Stimulated activated CD4-positive, alpha-beta T cell treated with anti-CD3 and anti-CD28 coated beads, Interleukin-1b, Interleukin-23, amount 100 ng/mL, for 24 hours (primary cell): ENCODE data around the gene CDK19.
"Not testable (repeated sequence)": the region's sequence is repeated elsewhere in the genome, so short reads cannot be mapped to it uniquely, and the experiment has no call there.

Source experiments
- DNase-seq, 4 experiments: peaks; one replicate each; pipeline ENCODE4 v3.0.0-alpha.2; 2020; ENCODE audit warnings: low read depth in 4 of 4, low spot score in 1 of 4

Gene CDK19

DNA sequence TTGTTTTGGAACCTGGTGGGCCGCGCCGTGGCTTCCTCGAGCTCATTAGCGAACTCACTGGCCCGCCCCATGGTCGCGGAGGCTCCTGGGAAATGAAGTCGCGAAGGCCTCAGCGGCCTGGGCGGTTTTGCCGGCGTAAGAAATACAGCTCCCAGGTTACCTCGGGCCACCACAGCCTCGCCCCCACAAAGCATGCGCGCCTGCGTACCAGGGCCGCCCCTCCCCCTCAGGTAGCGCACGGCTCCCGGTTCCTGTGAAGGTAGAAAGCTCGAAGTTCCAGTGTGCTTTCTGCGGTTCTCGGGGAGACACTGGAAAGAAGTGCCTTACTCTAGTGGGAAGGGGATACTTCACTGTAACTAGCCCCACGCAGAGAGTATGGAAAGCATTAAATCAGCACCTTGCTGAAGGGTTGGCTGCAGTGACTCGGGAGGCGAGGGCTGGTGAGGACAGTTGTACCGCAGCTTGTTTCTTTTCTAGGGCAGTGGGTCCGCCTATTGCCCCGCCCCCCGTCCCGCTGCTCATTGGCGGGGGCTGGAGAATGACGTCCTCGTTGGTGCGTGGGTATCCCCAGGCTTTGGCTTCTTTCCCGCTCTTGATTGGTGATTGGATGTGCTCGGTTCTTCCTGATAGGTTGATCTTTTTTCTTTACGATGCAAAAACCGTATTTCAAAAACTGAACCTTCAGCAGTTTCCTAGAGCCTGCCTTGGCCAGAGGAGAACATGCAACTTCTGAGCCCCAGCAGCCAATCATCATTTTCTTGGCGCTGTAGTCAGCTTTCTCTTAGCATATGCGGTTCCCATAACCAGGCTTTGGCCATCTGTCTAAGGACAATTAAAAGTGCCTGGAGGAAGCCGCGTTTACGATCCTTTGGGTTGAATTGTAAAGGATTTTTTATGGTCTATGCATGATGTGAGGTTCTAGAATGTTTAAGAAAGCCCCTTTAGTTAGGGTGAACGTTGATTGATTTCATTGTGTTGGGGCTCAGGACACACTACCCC, at the start of gene CDK19:
Gene CDK19, minus strand, starts transcription at position 59 of the 999 bp plus-strand sequence. CDS start 333 bp downstream, outside the sequence.
- peak; percentile 92 to 96 (median 94) for DNase-seq

DNA sequence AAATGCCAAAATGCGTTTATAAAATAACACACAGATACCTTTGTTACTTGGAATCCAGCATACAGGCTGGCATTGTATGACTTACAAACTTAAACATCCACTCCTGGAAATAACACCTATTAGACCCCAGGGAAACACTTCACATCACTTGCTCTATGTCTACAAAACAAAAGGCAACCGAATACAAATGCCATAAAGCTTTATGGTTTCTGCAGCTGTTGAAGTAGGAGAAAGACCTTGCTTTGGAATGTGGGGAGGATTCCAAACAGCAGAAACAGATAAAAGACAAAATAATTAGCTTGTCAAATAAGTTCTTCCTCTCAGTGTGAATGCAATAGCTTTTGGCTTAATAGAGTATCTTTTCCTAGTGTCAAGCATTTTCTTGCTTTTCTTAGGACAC, 49.6 kb upstream of the CDK19 start:
- DNase-seq = no peak

DNA sequence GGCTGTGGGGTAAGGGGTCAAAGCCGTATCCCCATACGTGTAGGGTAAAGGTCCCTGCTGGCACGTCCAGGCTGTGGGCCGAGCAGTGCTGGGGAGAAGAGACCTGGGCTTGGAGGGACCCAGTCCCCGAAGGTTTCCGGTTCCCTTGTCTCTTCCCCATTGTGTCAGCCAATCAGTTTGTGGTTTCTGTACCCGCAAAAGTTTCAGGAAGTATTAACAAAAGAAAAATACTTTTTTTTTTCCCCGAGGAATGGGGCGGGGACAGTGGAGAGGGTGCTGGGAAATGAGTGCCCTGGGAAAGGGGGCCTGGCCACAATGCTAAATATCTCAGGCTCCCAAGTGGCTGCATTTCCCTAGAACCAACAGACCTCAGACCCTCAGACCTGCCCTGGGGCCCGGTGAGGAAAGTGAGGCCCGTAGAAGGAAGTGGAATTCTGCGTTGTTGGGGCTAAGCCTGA, 44.1 kb upstream of the CDK19 start:
- no peak for DNase-seq

DNA sequence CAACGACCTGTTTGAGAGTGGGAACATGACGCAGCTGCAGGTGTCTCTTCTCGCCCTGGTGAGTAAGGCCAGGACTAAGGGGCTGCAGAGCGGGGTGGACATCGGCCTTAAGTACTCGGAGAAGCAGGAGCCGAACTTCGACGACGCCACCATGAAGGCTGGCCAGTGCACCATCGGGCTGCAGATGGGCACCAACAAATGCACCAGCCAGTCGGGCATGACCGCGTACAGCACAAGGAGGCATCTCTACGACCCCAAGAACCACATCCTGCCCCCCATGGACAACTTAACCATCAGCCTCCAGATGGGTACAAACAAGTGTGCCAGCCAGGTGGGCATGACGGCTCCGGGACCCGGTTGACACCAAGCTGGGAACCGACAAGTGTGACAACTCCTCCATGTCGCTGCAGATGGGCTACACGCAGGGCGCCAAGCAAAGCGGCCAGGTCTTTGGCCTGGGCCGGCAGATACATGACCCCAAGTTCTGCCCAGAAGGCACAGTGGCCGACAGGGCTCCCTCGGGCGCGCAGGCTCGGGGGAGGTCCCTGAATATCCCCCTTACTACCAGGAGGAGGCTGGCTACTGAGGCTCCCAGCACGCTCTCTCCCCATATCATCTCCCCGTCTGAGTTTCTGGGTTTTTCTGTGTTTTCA, 43.4 kb upstream of the CDK19 start:
- DNase-seq = no peak

DNA sequence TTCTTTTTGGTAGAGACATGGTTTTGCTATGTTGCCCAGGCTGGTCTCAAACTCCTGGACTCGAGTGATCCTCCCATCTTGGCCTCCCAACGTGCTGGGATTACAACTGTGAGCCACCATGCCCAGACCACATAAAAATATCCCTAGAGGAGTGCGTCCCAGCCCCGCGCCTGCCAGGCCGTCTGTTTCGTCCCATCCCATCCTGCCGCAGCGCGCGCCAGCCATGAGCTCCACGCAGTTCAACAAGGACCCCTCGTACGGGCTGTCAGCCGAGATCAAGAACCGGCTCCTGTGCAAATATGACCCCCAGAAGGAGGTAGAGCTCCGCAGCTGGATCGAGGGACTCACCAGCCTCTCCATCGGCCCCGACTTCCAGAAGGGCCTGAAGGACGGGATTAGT, 42.7 kb upstream of the CDK19 start:
- DNase-seq = no peak

DNA sequence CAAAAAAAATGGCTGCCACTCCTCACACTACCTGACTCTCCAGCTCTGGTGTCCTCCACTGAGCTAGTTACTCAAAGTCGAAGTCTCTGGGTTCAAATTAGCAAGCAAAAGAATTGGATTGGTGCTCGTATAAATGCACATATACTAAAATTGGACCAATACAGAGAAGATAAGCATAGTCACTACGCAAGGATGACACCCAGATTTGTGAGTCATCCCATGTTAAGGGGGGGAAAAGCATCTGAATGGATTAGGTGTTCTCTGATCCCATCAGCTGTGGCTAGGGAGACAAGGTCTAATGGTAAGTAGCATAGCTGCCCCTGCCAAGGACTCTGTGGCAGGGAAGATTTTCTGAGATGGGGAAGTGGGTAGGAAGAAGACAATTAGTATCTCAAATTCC, 41.0 kb upstream of the CDK19 start:
- no peak for DNase-seq

DNA sequence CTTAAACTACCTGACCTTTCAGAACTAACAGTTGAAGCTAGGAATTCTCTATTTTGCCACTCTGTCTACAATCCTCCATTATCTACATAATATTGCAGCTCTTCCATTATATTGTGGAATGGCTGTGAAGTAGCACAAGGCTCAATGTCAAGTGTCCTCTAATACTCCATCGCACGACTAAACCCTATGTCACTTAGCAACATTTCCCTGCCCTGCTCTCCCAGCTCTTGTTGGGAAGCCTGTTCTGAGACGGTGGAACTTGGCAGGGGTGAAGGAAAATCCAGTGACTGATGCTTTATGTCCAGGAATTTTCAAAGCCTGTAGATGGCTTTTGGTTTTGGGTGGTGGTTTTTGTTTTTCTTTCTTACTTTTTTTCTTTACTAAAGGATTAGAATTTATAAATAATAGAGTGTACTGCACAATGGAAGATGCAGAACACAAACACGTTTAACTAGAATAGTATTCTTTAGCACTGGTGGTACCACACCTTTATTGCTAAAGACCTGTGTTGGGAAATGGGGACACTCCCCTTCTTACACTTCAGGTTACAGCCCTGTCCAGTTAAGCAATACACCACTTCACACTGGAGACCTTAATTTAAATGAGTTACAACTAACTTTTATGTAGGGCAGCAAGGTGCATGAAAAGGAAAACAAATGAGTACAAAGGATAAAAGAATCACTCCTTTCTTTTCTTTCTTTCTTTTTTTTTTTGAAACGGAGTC, 38.6 kb upstream of the CDK19 start:
- DNase-seq = no peak

DNA sequence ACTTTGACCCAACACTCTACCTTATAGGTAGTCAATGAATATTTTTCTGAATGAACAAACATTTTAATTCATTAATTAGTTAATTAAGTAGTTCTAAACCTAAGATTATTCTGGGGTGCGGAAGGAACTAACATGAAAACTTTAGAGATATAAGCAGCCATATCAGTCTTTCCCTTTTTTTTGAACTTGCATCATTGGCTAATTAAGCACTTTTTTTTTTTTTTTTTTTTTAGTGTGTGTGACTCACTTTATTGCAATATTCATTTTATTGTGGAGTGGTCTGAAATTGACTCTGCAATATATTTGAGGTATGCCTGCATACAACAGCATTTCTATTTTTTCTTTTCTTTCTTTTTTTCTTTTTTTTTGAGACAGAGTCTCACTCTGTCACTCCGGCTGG, 37.5 kb upstream of the CDK19 start:
- no peak for DNase-seq

DNA sequence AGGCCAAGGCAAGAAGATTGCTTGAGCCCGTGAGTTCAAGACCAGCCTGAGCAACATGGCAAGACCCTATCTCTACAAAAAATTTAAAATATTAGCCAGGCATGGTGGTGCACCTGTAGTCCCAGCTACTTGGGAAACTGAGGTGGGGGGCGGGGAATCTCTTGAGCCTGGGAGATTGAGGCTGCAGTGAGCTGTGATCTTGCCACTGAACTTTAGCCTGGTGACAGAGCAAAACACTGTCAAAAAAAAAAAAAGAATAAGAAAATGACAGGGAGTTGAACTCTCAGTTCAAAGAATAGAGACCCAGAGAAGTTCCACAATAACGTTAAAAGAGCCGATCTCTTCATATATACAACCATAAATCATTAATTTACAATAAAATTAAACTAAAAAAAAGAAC, 34.5 kb upstream of the CDK19 start:
- DNase-seq = no peak

DNA sequence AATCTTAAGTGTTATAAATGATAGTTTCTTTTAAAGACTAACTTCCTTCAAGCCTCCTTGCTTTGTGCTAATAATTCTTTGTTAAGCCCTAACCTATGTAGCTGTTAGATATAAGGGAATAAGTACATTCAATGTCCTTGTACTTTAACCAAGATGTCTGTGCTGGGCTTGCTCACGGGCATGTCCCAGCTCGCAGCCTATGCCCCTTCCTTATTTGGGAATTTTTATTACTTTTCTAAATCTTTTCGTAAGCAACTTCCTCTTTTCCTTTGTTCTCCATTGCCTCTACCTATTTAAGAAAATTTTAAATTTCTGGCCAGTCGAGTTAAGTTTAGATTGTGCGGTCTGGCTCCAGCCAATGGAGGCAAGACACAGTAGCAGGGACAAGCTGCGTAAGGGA, 26.0 kb upstream of the CDK19 start:
- no peak for DNase-seq

DNA sequence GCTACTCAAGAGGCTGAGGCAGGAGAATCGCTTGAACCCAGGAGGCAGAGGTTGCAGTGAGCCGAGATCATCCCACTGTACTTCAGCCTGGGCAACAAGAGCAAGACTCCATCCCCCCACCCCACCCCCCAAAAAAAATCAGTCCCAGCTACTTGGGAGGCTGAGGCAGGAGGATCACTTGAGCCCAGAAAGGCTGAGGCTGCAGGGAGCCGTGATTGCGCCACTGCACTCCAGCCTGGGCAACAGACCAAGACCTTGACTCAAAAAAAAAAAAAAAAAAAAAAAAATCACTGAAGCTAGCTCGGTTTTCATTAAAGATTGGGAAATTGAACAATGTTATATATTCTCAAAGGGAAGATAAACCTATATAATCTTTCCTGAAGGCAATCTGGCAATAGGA, 20.5 kb upstream of the CDK19 start:
- not testable (repeated sequence) for DNase-seq

DNA sequence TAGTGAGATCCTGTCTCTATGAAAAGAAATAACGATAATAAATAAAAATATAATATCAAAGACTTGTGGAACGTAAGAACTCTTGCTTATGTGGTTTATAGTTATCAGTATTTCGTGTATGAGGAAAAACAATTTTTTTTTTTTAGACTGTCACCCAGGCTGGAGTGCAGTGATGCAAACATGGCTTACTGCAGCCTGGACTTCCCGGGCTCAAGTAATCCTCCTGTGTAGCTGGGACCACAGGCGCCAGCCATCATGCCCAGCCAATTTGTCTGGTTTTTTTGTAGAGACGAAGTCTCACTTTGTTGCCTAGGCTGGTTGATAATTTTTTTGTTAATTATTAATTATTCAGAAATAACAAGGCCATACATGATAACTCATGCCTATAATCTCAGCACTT, 18.6 kb upstream of the CDK19 start:
- DNase-seq = no peak

DNA sequence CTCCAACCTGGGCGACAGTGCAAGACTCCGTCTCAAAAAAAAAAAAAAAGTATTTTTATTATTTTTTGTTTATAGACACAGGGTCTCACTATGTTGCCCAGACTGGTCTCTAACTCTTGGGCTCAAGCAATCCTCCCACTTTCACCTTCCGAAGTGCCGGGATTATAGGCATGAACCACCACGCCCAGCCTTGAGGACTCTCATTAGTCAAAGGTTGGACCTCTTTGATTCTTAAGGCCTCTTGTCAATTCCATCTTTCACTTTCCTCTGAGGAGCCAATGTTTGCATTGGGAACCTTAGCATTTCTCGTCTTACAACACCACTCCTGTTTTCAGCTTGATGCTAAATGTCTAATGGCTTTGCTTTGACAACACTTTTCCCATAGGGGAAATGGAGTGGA, 16.1 kb upstream of the CDK19 start:
- no peak for DNase-seq

DNA sequence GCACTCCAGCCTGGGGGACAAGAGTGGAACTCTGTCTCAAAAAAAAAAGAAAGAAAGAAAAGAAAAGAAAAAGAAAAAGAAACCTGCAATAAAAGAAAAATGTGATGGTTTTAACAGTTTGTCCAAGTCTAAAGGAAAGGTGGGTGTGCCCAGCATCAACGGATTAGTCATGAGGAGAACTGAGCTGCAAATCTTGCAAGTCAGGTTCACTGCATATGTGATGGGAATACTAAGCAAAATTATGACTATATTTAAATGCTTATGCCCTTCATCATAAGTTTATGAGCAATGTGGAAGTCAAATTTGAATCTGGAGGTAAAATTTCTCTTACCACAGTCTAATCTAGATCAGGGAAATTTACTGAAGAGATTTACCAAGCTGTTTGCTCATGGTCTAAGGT, 13.1 kb upstream of the CDK19 start:
- DNase-seq = no peak

DNA sequence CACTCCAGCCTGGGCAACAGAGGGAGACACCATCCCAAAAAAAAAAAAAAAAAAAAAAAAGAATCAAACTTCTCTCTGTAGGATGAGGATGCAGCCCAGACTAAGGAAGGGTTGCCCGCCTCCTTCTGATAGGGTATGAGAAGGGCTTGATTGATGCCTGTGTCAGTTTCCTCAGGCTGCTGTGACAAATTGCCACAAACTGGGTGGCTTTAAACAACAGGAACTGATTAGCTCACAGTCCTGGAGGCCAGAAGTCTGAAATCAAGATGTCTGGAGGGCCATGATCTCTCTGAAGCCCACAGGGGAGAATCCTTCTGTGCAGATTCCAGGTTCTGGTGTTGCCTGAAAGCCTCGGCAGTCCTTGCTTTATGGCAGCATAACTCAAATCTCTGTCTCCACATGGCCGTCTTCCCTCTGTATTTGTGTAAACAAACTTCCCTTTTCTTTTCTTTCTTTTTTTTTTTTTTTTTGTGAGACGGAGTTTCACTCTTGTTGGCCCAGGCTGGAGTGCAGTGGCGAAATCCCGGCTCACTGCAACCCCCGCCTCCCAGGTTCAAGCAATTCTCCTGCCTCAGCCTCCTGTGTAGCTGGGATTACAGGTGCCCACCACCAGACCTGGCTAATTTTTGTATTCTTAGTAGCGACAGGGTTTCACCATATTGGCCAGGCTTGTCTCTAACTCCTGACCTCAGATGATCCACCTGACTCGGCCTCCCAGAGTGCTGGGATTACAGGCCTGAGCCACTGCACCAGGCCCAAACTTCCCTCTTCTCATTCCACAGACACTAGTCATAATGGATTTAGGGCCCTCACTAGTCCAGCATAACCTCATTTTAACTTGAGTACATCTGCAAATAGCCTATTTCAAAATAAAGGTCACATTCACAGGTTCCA, 11.2 kb upstream of the CDK19 start:
- DNase-seq = no peak

DNA sequence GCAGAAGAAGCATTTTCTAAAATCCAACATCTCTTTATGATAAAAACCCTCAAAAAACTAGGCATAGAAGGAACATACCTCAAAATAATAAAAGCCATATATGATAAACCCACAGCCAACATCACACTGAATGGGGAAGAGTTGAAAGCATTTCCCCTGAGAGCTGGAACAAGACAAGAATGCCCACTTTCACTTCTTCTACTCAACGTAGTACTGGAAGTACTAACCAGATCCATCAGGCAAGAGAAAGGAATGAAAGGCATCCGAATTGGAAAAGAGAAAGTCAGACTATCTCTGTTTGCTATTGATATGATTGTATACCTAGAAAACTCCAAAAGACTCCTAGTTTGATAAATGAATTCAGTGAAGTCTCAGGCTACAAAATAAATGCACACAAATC, 7.9 kb upstream of the CDK19 start:
- no peak for DNase-seq

DNA sequence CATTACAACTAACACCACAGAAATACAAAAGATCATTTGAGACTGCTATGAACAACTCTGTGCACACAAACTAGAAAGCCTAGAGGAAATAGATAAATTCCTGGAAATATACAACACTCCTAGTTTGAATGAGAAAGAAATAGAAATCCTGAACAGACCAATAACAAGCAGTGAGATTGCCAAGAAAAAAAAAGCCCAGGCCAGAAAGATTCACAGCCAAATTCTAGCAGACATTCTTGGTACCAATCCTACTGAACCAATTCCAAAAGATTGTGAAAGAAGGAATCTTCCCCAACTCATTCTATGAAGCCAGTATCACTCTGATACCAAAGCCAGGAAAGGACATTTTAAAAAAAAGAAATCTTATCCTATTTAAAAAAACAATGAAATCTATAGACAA, 7.0 kb upstream of the CDK19 start:
- no peak for DNase-seq

DNA sequence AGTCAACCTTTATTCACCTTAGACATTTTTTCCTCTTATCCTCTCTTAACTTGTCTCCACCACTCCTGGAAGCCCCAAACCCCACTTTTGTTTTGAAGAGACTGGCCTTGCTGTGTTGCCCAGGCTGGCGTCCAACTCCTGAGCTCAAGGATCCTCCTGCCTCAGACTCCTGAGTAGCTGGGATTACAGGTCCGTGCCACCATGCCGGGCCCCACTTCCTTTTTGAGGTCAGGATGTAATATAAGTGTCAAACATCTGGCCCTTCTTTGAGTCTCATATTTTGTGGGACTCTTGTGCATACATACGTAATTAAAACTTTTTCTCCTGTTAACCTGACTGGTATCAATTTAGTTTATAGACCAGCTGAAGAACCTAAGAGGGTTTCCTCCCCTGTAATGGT, 1.4 kb upstream of the CDK19 start:
- no peak for DNase-seq

DNA sequence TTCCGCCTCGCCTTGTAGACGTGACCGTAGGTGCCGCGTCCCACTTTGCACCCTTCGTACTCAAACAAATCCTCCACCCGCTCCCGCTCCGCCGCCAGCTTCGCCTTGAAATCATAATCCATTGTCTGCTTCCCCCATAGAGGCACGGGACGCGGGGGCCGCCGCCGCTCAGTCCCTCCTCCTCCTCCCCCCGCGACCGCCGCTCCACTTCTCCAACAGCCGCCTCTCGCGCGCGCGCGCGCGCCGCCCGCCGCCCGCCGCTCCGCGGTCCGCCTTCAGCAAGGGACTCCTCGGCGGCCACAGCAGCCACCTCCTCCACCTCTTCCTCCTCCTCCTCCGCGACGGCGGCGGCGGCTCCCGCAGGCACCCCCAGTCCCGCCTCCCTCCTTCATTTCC, 256 bp downstream of the CDK19 start:
- peak in 1 of 4 experiments; percentile 12 for DNase-seq

DNA sequence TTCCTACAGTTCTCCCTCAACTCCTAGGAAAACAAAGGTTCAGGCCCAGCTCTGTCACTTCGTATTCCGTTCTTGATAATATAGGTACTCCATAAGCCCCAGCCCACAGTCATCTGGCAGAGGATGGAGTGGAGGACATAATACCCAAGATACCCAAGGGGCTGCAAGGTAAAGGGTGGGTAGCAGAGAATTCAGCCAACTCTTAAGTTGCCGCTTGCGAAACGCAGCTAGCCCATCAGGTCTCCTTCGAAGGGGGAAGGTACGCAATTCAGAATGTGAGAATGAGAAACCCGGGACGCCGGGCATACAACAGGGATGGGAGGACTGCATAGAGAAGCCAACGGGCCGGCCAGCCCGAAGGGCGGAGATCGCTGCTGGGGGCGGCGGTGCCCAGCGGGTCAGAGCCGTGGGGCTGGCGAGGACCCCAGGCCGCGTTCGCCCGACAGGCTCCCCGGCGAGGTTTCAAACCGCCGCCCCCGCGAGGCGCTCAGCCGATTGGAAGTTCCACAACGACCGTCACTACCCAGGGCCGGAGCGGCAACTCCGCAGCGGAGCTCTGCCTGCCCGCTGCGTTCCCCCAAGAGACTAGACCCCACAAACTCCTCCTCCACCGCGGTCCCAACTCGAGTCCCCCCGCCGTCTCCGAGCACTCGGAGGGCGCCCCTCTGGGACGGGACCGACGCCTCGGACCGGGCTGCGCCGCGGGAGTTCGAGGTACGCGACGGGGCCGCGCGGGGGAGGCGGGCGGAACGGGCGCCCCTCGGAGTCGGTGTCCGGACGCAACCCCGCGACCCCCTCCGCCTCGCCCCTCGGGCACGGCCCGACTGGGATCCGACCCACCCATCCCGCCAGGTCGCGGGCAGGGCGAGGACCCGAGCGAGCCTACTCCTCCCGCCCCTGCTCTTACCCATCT, 911 bp downstream of the CDK19 start:
- DNase-seq = peak; percentile 22 to 48 (median 26)
